ENCODE results near the gene CNBD2. TPM values are rescaled to one million over a fixed set of nuclear protein-coding genes. Genes with fewer than 3 reads are reported as not detected.

Gene CNBD2
- polyA plus RNA-seq, 3 donors, result 8.0 to 11.3 (median 9.3) TPM

DNA sequence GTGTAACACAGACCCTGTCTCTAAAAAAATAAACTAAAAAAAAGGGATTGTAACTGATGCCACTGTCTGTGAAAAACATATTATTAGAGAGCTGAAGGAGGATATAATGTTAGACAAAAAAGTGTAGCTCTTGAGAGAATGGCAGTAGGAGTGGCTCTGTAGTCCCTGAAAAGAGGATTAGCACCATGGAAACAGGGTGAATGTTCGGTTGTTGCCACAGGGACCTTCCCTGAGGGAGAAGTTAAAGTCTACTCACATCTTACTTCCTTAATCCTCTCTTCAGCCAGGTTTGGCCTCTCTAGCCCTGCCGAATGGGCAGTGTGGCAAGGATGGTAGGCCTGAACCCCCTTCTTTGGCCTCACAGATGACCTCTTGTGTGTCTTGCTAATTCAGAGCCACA lies 26.1 kb upstream of the CNBD2 start:
- no peak overlapping the region for H3K4me3 ChIP-seq (replicated peaks in 1 of 3; ENCODE audit: low read depth in 2 of 3, low read length in 3 of 3)
- Mint-ChIP-seq H3K4me1 (peaks cover 2% of the 10 kb centered on the region), H3K27ac (peak overlapping the region in 6 of 7 donors; percentile 5 to 80 (median 58)), H3K9me3 (no peaks in the 10 kb centered on the region), H3K27me3 (ENCODE audit: low read depth in 3 of 3) (no peaks in the 10 kb centered on the region), H3K36me3 (peaks cover 57 to 87% of the 10 kb centered on the region in 2 donors), H3K4me3 (no peak overlapping the region)
- no peak for DNase-seq
- H3K36me3 ChIP-seq (replicated peaks in 1 of 2; ENCODE audit: control insufficient read depth in 1 of 2, insufficient read depth in 2 of 2, low read length in 2 of 2), result peaks cover 61 to 89% of the 10 kb centered on the region in 2 donors
- H3K4me2 ChIP-seq (replicated peaks; ENCODE audit: extremely low read depth, low read length, poor library complexity, severe bottlenecking), result no peak overlapping the region
- intact Hi-C loops (cut with micrococcal nuclease), result no loop called here
- H3K9me3 ChIP-seq (replicated peaks in 1 of 2; ENCODE audit: control insufficient read depth in 1 of 2, insufficient read depth in 1 of 2, low read length in 2 of 2), result no peaks in the 10 kb centered on the region
- no peaks in the 10 kb centered on the region for H3K4me1 ChIP-seq (ENCODE audit: control insufficient read depth in 1 of 2, insufficient read depth in 2 of 2, low read length in 2 of 2)
- WGBS (ENCODE audit: insufficient coverage), result 100% methylated on average over 1 of the region's 2 CpGs
- TF ChIP-seq, protein P1, sequence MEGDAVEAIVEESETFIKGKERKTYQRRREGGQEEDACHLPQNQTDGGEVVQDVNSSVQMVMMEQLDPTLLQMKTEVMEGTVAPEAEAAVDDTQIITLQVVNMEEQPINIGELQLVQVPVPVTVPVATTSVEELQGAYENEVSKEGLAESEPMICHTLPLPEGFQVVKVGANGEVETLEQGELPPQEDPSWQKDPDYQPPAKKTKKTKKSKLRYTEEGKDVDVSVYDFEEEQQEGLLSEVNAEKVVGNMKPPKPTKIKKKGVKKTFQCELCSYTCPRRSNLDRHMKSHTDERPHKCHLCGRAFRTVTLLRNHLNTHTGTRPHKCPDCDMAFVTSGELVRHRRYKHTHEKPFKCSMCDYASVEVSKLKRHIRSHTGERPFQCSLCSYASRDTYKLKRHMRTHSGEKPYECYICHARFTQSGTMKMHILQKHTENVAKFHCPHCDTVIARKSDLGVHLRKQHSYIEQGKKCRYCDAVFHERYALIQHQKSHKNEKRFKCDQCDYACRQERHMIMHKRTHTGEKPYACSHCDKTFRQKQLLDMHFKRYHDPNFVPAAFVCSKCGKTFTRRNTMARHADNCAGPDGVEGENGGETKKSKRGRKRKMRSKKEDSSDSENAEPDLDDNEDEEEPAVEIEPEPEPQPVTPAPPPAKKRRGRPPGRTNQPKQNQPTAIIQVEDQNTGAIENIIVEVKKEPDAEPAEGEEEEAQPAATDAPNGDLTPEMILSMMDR (IDR thresholded peaks at IDR 0.05), result no peak
- H3K9ac ChIP-seq (ENCODE audit: insufficient read depth, low read length, poor library complexity, severe bottlenecking), result no peak overlapping the region
- H4K20me1 ChIP-seq (ENCODE audit: insufficient read depth, low read length), result peaks cover 9% of the 10 kb centered on the region
- no peaks in the 10 kb centered on the region for H3K27me3 ChIP-seq (ENCODE audit: control insufficient read depth in 2 of 2, insufficient read depth in 2 of 2, low read length in 2 of 2)
- H3K27ac ChIP-seq (ENCODE audit: low read depth in 1 of 2, low read length in 2 of 2), result peak overlapping the region in 1 of 2 donors; percentile 26
- no peaks in the 10 kb centered on the region for H3K79me2 ChIP-seq (ENCODE audit: insufficient read depth, low read length)
- no peak overlapping the region for H2AFZ ChIP-seq (ENCODE audit: insufficient read depth, low read depth, low read length, poor library complexity, severe bottlenecking)

DNA sequence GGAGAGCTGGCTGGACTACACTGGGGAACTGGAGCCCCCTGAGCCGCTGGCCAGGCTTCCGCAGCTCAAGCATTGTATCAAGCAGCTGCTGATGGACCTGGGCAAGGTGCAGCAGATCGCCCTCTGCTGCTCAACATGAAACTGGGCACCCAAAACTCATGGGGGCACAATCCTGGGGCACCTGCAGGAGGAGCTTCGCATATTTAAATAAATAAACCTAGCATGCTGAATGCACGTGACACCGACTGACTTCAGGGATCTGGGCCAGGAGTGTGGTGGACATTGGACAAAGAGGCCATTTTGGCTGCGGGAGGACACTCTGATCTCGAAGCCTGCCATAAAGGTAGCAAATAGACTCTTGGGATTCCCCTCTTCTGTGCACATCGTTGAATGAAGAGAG lies 20.9 kb upstream of the CNBD2 start:
- Mint-ChIP-seq H3K4me1 (peaks cover 5% of the 10 kb centered on the region), H3K9me3 (no peaks in the 10 kb centered on the region), H3K36me3 (peaks cover 39 to 57% of the 10 kb centered on the region in 2 donors), H3K27ac (peak overlapping the region in 1 of 7 donors; percentile 52), H3K4me3 (no peak overlapping the region), H3K27me3 (ENCODE audit: low read depth in 3 of 3) (no peaks in the 10 kb centered on the region)
- Histone ChIP-seq H3K4me1 (ENCODE audit: control insufficient read depth in 1 of 2, insufficient read depth in 2 of 2, low read length in 2 of 2) (peaks cover 5 to 6% of the 10 kb centered on the region in 2 donors), H4K20me1 (ENCODE audit: insufficient read depth, low read length) (peaks cover 24% of the 10 kb centered on the region), H3K9me3 (replicated peaks in 1 of 2; ENCODE audit: control insufficient read depth in 1 of 2, insufficient read depth in 1 of 2, low read length in 2 of 2) (no peaks in the 10 kb centered on the region), H3K36me3 (replicated peaks in 1 of 2; ENCODE audit: control insufficient read depth in 1 of 2, insufficient read depth in 2 of 2, low read length in 2 of 2) (peaks cover 43 to 61% of the 10 kb centered on the region in 2 donors), H3K27me3 (ENCODE audit: control insufficient read depth in 2 of 2, insufficient read depth in 2 of 2, low read length in 2 of 2) (no peaks in the 10 kb centered on the region), H3K9ac (ENCODE audit: insufficient read depth, low read length, poor library complexity, severe bottlenecking) (no peak overlapping the region), H2AFZ (ENCODE audit: insufficient read depth, low read depth, low read length, poor library complexity, severe bottlenecking) (no peak overlapping the region), H3K4me3 (replicated peaks in 1 of 3; ENCODE audit: low read depth in 2 of 3, low read length in 3 of 3) (no peak overlapping the region), H3K27ac (ENCODE audit: low read depth in 1 of 2, low read length in 2 of 2) (no peak overlapping the region), H3K79me2 (ENCODE audit: insufficient read depth, low read length) (peaks cover 11% of the 10 kb centered on the region), H3K4me2 (replicated peaks; ENCODE audit: extremely low read depth, low read length, poor library complexity, severe bottlenecking) (no peak overlapping the region)
- intact Hi-C loops (cut with micrococcal nuclease), result no loop called here
- DNase-seq, result no peak
- 84% methylated on average over 8 of the region's 9 CpGs for WGBS (ENCODE audit: insufficient coverage)
- TF ChIP-seq, protein P1 (IDR thresholded peaks at IDR 0.05), result peak; percentile 7

Data from CD14-positive monocyte (primary cell).